WTC11 (cell line): ENCODE results near the gene RNF212B. TPM values are rescaled to one million over a fixed set of nuclear protein-coding genes. Genes with fewer than 3 reads are reported as not detected.
A peak's percentile ranks its signal among the peaks of the same experiment; 100 is the strongest.

Experiments
- ATAC-seq: fragments of 200-7000 bp; cut with Tn5 transposase; 2 replicates; pipeline ENCODE4 v1.10.0; 2021; ENCODE audit warnings: mild to moderate bottlenecking, moderate library complexity
- CTCF ChIA-PET: fragments of 300-600 bp; sonication (Branson Sonifier 250); formaldehyde crosslinking; loops from one replicate; lab custom pipeline; 2021; ENCODE audit warnings: antibody characterized with exemption; lab: Charles Lee
- POLR2A ChIA-PET: fragments of 350-600 bp; sonication (Branson Sonifier 250); formaldehyde crosslinking; loops from one replicate; lab custom pipeline; 2021; ENCODE audit warnings: antibody characterized with exemption; lab: Charles Lee
- DNase-seq: peaks from one replicate; pipeline ENCODE4 v3.0.0; 2021; ENCODE audit warnings: low spot score
- H3K27ac Mint-ChIP-seq: 2 replicates; pipeline ENCODE4 v1.8.0; 2021; ENCODE audit warnings: mixed read lengths
- H3K27me3 Mint-ChIP-seq: 2 replicates; pipeline ENCODE4 v1.8.0; 2021; ENCODE audit warnings: low read depth, mild to moderate bottlenecking, moderate library complexity, mixed read lengths
- H3K36me3 Mint-ChIP-seq: 2 replicates; pipeline ENCODE4 v1.8.0; 2021; ENCODE audit warnings: mixed read lengths
- H3K4me1 Mint-ChIP-seq: 2 replicates; pipeline ENCODE4 v1.8.0; 2022; ENCODE audit warnings: mixed read lengths
- H3K4me3 Mint-ChIP-seq: 2 replicates; pipeline ENCODE4 v1.8.0; 2021; ENCODE audit warnings: mild to moderate bottlenecking, moderate library complexity, mixed read lengths
- H3K9me3 Mint-ChIP-seq: 2 replicates; pipeline ENCODE4 v1.8.0; 2021; ENCODE audit warnings: mixed read lengths
- CREM ChIP-seq: sonication (generic); formaldehyde crosslinking; IDR thresholded peaks from 2 replicates; pipeline ENCODE4 v1.8.1; 2022; ENCODE audit warnings: mild to moderate bottlenecking, missing genetic modification reagents, moderate library complexity
- E2F4 ChIP-seq: sonication (generic); formaldehyde crosslinking; IDR thresholded peaks from 2 replicates; pipeline ENCODE4 v1.8.1; 2022; ENCODE audit warnings: low read depth, mild to moderate bottlenecking, moderate library complexity, missing genetic modification reagents, borderline replicate concordance
- ESRRA ChIP-seq: sonication (generic); formaldehyde crosslinking; IDR thresholded peaks from 2 replicates; pipeline ENCODE4 v1.8.1; 2022; ENCODE audit warnings: mild to moderate bottlenecking, missing genetic modification reagents, borderline replicate concordance
- FOXP1 ChIP-seq: sonication (generic); formaldehyde crosslinking; IDR thresholded peaks from 2 replicates; pipeline ENCODE4 v1.8.0; 2022; ENCODE audit warnings: missing genetic modification reagents, mild to moderate bottlenecking, moderate library complexity, borderline replicate concordance
- IRF1 ChIP-seq: sonication (generic); formaldehyde crosslinking; IDR thresholded peaks from 2 replicates; pipeline ENCODE4 v1.8.0; 2023; ENCODE audit warnings: missing genetic modification reagents
- RORB ChIP-seq: fragments of 250-450 bp; sonication (Bioruptor Pico); IDR thresholded peaks from 2 replicates; pipeline ENCODE4 v1.9.0; 2021; ENCODE audit warnings: mild to moderate bottlenecking
- SMAD3 ChIP-seq: sonication (generic); formaldehyde crosslinking; IDR thresholded peaks from 2 replicates; pipeline ENCODE4 v1.8.0; 2022; ENCODE audit warnings: missing genetic modification reagents, mild to moderate bottlenecking, borderline replicate concordance
- SP1 ChIP-seq: sonication (generic); formaldehyde crosslinking; conservative IDR thresholded peaks from 2 replicates; pipeline ENCODE4 v1.8.1; 2022; ENCODE audit warnings: missing genetic modification reagents
- TCF7 ChIP-seq: sonication (generic); formaldehyde crosslinking; IDR thresholded peaks from 2 replicates; pipeline ENCODE4 v1.8.0; 2022; ENCODE audit warnings: mild to moderate bottlenecking, low read depth, missing genetic modification reagents, moderate library complexity
- TP53 ChIP-seq: sonication (generic); formaldehyde crosslinking; IDR thresholded peaks from 2 replicates; pipeline ENCODE4 v1.8.1; 2023; ENCODE audit warnings: mild to moderate bottlenecking, missing genetic modification reagents
- ZNF138 ChIP-seq: sonication (generic); formaldehyde crosslinking; conservative IDR thresholded peaks from 2 replicates; pipeline ENCODE4 v1.8.1; 2022; ENCODE audit warnings: mild to moderate bottlenecking, moderate library complexity, missing genetic modification reagents
- ZNF423 ChIP-seq: fragments of 250-450 bp; sonication (Bioruptor Pico); IDR thresholded peaks from 2 replicates; pipeline ENCODE4 v2.1.2; 2022; ENCODE audit warnings: mild to moderate bottlenecking, moderate library complexity
- ZNF532 ChIP-seq: fragments of 250-450 bp; sonication (Bioruptor Pico); IDR thresholded peaks from 2 replicates; pipeline ENCODE4 v1.9.0; 2021; ENCODE audit warnings: mild to moderate bottlenecking, borderline replicate concordance
- total RNA-seq: library from RNA; stranded (reverse); gene quantifications from 3 replicates; pipeline ENCODE4 v1.2.3, GENCODE V29; 2021
- TF ChIP-seq, protein P1 (sequence below): fragments of 250-450 bp; sonication (Bioruptor Pico); IDR thresholded peaks from 2 replicates; pipeline ENCODE4 v2.1.2; 2022; ENCODE audit warnings: mild to moderate bottlenecking, moderate library complexity
- TF ChIP-seq, protein P2 (sequence below): sonication (generic); formaldehyde crosslinking; IDR thresholded peaks from 2 replicates; pipeline ENCODE4 v1.8.0; 2022; ENCODE audit warnings: missing genetic modification reagents
- TF ChIP-seq, protein P3 (sequence below): sonication (generic); formaldehyde crosslinking; IDR thresholded peaks from 2 replicates; pipeline ENCODE4 v1.8.0; 2022; ENCODE audit warnings: mild to moderate bottlenecking, missing genetic modification reagents
- TF ChIP-seq, protein P4 (sequence below): fragments of 250-450 bp; sonication (Bioruptor Pico); conservative IDR thresholded peaks from 2 replicates; pipeline ENCODE4 v1.9.0; 2021; ENCODE audit warnings: mild to moderate bottlenecking

Gene RNF212B
- total RNA-seq, 1 experiment from 2014 or later = 0.46 TPM

GRCh38 chr14:23217032-23218020, 20.4 kb upstream of the RNF212B start:
- TF ChIP-seq CREM (CRISPR knock-in tag) (no peak), E2F4 (CRISPR knock-in tag) (no peak), TCF7 (CRISPR knock-in tag) (no peak), FOXP1 (CRISPR knock-in tag) (no peak), RORB (CRISPR knock-in tag) (no peak), TP53 (CRISPR knock-in tag) (no peak)
- TF ChIP-seq, protein P1, sequence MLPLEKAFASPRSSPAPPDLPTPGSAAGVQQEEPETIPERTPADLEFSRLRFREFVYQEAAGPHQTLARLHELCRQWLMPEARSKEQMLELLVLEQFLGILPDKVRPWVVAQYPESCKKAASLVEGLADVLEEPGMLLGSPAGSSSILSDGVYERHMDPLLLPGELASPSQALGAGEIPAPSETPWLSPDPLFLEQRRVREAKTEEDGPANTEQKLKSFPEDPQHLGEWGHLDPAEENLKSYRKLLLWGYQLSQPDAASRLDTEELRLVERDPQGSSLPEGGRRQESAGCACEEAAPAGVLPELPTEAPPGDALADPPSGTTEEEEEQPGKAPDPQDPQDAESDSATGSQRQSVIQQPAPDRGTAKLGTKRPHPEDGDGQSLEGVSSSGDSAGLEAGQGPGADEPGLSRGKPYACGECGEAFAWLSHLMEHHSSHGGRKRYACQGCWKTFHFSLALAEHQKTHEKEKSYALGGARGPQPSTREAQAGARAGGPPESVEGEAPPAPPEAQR (CRISPR knock-in tag) = no peak
- TF ChIP-seq, protein P2, sequence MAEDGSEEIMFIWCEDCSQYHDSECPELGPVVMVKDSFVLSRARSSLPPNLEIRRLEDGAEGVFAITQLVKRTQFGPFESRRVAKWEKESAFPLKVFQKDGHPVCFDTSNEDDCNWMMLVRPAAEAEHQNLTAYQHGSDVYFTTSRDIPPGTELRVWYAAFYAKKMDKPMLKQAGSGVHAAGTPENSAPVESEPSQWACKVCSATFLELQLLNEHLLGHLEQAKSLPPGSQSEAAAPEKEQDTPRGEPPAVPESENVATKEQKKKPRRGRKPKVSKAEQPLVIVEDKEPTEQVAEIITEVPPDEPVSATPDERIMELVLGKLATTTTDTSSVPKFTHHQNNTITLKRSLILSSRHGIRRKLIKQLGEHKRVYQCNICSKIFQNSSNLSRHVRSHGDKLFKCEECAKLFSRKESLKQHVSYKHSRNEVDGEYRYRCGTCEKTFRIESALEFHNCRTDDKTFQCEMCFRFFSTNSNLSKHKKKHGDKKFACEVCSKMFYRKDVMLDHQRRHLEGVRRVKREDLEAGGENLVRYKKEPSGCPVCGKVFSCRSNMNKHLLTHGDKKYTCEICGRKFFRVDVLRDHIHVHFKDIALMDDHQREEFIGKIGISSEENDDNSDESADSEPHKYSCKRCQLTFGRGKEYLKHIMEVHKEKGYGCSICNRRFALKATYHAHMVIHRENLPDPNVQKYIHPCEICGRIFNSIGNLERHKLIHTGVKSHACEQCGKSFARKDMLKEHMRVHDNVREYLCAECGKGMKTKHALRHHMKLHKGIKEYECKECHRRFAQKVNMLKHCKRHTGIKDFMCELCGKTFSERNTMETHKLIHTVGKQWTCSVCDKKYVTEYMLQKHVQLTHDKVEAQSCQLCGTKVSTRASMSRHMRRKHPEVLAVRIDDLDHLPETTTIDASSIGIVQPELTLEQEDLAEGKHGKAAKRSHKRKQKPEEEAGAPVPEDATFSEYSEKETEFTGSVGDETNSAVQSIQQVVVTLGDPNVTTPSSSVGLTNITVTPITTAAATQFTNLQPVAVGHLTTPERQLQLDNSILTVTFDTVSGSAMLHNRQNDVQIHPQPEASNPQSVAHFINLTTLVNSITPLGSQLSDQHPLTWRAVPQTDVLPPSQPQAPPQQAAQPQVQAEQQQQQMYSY (CRISPR knock-in tag) = no peak
- TF ChIP-seq, all 79 proteins: peak for 0
- DNase-seq = no peak
- H3K4me3 Mint-ChIP-seq = no peak overlapping the region
- peak; percentile 22; the same call in 1 of the 2 replicates for ATAC-seq
- no peak overlapping the region for H3K27ac Mint-ChIP-seq
- POLR2A ChIA-PET = interaction anchor here (0.6 kb wide), 1 partner anchor 21 kb away, joined by 3 read pairs; the partner anchor contains the start of gene RNF212B
- CTCF ChIA-PET = interaction anchor here (0.9 to 1.3 kb wide), 3 partner anchors 20 to 97 kb away, joined by 3 to 6 read pairs (median 4); partner anchors contain the start of gene RNF212B
- peaks cover 9% of the 10 kb centered on the region for H3K36me3 Mint-ChIP-seq
- peaks cover 24% of the 10 kb centered on the region for H3K9me3 Mint-ChIP-seq
- no peaks in the 10 kb centered on the region for H3K27me3 Mint-ChIP-seq
- peaks cover 16% of the 10 kb centered on the region for H3K4me1 Mint-ChIP-seq

DNA sequence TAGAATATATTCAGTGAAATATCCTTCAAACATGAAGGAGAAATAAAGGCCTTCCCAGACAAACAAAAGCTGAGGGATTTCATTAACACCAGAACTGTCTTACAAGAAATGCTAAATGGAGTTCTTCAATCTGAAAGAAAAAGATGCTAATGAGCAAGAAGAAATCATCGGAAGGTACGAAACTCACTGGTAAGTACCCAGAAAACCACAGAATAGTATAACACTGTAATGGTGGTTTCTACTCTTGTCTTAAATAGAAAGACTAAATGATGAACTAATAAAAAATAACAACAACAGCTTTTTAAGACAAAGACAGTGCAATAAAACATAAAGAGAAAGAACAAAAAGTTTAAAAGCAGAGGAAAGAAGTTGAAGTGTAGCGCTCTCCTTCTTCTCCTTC, 18.7 kb upstream of the RNF212B start:
- Mint-ChIP-seq H3K9me3 (peaks cover 25% of the 10 kb centered on the region), H3K4me1 (peaks cover 16% of the 10 kb centered on the region), H3K27ac (no peak overlapping the region), H3K36me3 (peaks cover 9% of the 10 kb centered on the region), H3K27me3 (no peaks in the 10 kb centered on the region), H3K4me3 (no peak overlapping the region)
- DNase-seq (no peak), ATAC-seq (no peak)
- POLR2A ChIA-PET = no interaction called here
- CTCF ChIA-PET = interaction anchor here (1.2 kb wide), 1 partner anchor 99 kb away, joined by 3 read pairs; no protein-coding TSS in a partner anchor
- TF ChIP-seq, protein P3, sequence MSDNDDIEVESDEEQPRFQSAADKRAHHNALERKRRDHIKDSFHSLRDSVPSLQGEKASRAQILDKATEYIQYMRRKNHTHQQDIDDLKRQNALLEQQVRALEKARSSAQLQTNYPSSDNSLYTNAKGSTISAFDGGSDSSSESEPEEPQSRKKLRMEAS (CRISPR knock-in tag) = no peak
- TF ChIP-seq ESRRA (CRISPR knock-in tag) (no peak), IRF1 (CRISPR knock-in tag) (no peak), ZNF138 (CRISPR knock-in tag) (no peak), FOXP1 (CRISPR knock-in tag) (no peak), SMAD3 (no peak), ZNF532 (CRISPR knock-in tag) (no peak), ZNF423 (CRISPR knock-in tag) (no peak), SP1 (CRISPR knock-in tag) (no peak)
- TF ChIP-seq, protein P4, sequence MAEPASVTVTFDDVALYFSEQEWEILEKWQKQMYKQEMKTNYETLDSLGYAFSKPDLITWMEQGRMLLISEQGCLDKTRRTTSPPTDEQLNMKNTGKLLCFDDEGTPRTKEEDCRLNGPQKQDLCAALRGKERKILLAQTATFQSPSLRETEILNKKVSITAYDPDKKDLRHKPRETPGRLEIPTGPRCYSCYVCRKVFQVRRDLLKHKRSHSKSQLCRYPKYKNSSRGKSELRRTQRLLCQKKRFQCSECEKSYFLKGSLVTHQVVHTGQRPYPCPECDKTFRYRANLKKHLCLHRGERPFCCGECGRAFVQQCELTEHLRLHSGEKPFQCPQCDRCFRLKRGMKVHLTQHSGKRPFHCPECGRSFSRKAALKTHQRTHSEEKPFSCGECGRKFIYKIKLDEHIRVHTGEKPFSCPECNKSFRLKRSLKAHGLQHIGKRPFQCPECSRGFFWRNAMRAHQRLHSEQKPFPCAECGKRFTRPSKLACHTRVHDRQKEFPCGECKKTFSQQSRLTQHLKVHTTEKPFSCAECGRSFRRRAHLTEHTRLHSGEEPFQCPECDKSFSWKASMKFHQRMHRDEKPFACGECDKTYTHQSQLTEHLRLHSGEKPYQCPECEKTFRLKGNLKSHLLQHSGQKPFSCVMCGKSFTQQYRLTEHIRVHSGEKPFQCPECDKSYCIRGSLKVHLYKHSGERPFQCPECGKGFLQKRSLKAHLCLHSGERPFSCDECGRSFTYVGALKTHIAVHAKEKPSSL = no peak
